ENCODE measurements around the gene MUC22. TPM values are rescaled to one million over a fixed set of nuclear protein-coding genes. Genes with fewer than 3 reads are reported as not detected.
"Not testable (repeated sequence)": the region's sequence is repeated elsewhere in the genome, so short reads cannot be mapped to it uniquely, and the experiment has no call there.

Gene MUC22
- total RNA-seq, 1 experiment from 2014 or later = not detected

DNA sequence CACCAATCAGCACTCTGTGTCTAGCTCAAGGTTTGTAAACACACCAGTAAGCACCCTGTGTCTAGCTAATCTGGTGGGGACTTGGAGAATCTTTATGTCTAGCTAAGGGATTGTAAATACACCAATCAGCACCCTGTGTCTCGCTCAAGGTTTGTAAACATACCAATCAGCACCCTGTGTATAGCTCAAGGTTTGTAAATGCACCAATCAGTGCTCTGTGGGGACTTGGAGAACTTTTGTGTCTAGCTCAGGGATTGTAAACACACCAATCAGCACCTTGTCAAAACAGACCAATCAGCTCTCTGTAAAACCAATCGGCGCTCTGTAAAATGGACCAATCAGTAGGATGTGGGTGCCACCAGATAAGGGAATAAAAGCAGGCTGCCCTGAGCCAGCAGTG lies 7.2 kb downstream of the MUC22 start:
- not testable (repeated sequence) for H3K27me3 ChIP-seq, H3K4me3 ChIP-seq, DNase-seq, H3K36me3 ChIP-seq, H3K9me3 ChIP-seq

- Histone ChIP-seq H3K36me3 (no peaks in the 10 kb centered on the region), H3K27me3 (no peaks in the 10 kb centered on the region), H3K9me3 (no peaks in the 10 kb centered on the region), H3K4me3 (no peak overlapping the region)
- no peak for DNase-seq
Observed at GRCh38 chr6:31020057-31020456, 9.8 kb downstream of the MUC22 start.

- H3K9me3 ChIP-seq, DNase-seq, H3K27me3 ChIP-seq, H3K4me3 ChIP-seq, H3K36me3 ChIP-seq: not testable (repeated sequence)
Observed at GRCh38 chr6:31020631-31021255, 10.5 kb downstream of the MUC22 start.

GRCh38 chr6:31021705-31022531 lies 11.6 kb downstream of the MUC22 start:
- not testable (repeated sequence) for H3K9me3 ChIP-seq, H3K36me3 ChIP-seq, H3K4me3 ChIP-seq, DNase-seq, H3K27me3 ChIP-seq

GRCh38 chr6:31025595-31025994 lies 15.3 kb downstream of the MUC22 start:
- no peak overlapping the region for H3K4me3 ChIP-seq
- H3K27me3 ChIP-seq = no peaks in the 10 kb centered on the region
- no peaks in the 10 kb centered on the region for H3K36me3 ChIP-seq
- no peak for DNase-seq
- H3K9me3 ChIP-seq = no peaks in the 10 kb centered on the region

GRCh38 chr6:31031095-31031494 lies 20.8 kb downstream of the MUC22 start:
- Histone ChIP-seq H3K36me3 (no peaks in the 10 kb centered on the region), H3K9me3 (no peaks in the 10 kb centered on the region), H3K4me3 (no peak overlapping the region), H3K27me3 (no peaks in the 10 kb centered on the region)
- DNase-seq = no peak

DNA sequence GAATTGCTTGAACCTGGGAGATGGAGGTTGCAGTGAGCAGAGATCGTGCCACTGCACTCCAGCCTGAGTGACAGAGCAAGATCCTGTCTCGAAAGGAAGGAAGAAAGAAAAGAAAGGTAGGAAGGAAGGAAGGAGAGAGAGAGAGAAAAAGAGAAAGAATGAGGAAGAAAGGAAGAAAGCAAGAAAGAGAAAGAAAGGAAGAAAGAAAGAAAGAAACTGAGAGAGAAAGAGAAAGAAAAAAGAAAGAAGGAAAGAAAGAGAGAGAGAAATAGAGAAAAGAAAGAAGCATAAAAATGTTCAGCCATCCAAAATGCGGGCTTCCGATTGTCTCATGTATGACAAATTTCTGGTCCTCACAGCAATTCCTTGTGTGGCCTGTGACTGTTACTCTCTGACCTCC lies 22.8 kb downstream of the MUC22 start:
- H3K36me3 ChIP-seq = no peaks in the 10 kb centered on the region
- H3K9me3 ChIP-seq = no peaks in the 10 kb centered on the region
- H3K27me3 ChIP-seq = no peaks in the 10 kb centered on the region
- H3K4me3 ChIP-seq = no peak overlapping the region
- no peak for DNase-seq

DNA sequence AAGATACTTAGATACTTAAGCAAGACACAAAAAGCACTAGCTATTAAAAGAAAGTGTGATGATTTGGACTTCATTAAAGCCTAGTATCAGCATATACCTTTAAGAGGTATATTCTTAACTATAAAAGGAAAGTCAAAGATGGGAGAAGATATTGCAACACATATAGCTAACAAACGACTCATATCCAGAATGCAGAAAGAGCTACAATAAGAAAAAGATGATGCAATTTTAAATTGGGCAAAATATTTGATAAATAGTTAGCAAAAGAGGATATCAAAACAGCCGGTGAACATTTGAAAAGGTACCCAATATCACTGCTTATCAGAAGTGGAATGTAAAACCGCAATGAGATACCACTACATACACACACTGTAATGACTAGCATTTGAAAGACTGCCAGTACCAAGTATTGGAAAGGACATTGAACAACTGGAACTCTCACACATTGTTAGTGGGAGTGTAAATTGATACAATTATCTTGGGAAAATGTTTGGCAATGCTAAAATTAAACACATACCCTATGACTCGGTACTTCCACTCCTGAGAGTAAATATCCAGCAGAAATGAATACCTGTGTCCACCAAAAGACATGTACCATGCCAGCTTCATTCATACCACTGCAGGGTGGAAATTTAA lies 25.7 kb downstream of the MUC22 start:
- no peaks in the 10 kb centered on the region for H3K36me3 ChIP-seq
- no peaks in the 10 kb centered on the region for H3K27me3 ChIP-seq
- H3K4me3 ChIP-seq = no peak overlapping the region
- H3K9me3 ChIP-seq = no peaks in the 10 kb centered on the region
- DNase-seq = no peak

DNA sequence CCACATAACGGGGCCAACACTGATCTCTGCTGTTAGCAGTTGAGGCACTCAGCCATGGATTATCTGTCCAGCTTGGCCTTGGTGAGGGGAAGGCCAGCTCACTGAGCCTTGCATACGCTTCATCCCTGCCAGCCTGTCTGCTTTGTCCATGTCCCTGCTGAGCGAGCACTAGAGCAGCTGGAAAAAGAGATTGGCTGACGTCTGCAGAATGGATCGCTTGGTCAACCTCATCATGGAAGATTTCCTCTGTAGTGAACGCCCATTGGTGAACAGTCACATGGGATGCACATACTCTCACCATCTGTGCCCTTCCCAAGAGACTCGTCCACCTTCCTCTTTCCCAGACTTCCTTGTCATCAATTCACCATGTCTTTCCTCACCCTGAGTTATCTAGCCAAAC lies 26.9 kb downstream of the MUC22 start:
- H3K36me3 ChIP-seq = no peaks in the 10 kb centered on the region
- no peaks in the 10 kb centered on the region for H3K27me3 ChIP-seq
- H3K4me3 ChIP-seq = no peak overlapping the region
- DNase-seq = no peak
- H3K9me3 ChIP-seq = no peaks in the 10 kb centered on the region

DNA sequence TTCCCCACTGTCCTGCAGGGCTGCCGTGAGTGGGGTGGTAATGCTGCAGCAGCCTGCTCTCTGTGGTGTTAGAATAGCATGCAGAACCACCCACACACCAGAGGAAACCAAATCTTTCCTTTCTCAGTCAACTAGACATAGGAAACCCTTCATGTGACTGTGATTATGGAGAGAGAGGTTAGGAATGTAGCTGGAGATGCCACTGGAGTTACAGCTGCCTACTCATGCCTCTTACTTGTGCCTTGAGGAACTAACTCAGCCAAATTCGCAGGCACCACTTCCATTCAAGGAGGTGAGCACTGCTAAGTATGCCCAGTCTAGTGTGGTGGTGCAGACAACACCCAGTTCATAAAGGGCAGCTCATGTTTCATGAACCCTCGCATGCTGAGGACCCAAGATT lies 27.4 kb downstream of the MUC22 start:
- no peaks in the 10 kb centered on the region for H3K27me3 ChIP-seq
- no peaks in the 10 kb centered on the region for H3K36me3 ChIP-seq
- no peak overlapping the region for H3K4me3 ChIP-seq
- peak; percentile 8 for DNase-seq
- H3K9me3 ChIP-seq = no peaks in the 10 kb centered on the region

DNA sequence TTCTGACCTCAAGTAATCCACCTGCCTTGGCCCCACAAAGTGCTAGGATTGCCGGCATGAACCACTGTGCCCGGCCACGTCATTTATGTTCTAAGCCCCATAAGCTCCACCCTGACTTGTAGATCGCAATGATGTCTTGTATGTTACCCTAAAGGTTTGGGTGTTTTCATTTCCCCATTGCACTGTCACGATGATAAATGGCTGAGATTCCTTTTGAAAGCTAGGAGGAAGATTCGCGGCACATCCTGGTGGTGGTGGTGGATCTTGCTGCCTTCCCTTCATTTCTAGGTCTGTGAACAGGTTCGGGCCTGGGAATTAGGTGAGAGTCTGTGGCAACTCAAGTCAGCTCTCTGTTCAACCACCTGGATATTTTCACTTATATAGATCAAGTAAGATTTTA lies 28.3 kb downstream of the MUC22 start:
- Histone ChIP-seq H3K36me3 (no peaks in the 10 kb centered on the region), H3K9me3 (no peaks in the 10 kb centered on the region), H3K4me3 (no peak overlapping the region), H3K27me3 (no peaks in the 10 kb centered on the region)
- no peak for DNase-seq

GRCh38 chr6:31040801-31041200 lies 30.5 kb downstream of the MUC22 start:
- Histone ChIP-seq H3K27me3 (no peaks in the 10 kb centered on the region), H3K36me3 (no peaks in the 10 kb centered on the region), H3K9me3 (no peaks in the 10 kb centered on the region), H3K4me3 (no peak overlapping the region)
- DNase-seq = no peak

DNA sequence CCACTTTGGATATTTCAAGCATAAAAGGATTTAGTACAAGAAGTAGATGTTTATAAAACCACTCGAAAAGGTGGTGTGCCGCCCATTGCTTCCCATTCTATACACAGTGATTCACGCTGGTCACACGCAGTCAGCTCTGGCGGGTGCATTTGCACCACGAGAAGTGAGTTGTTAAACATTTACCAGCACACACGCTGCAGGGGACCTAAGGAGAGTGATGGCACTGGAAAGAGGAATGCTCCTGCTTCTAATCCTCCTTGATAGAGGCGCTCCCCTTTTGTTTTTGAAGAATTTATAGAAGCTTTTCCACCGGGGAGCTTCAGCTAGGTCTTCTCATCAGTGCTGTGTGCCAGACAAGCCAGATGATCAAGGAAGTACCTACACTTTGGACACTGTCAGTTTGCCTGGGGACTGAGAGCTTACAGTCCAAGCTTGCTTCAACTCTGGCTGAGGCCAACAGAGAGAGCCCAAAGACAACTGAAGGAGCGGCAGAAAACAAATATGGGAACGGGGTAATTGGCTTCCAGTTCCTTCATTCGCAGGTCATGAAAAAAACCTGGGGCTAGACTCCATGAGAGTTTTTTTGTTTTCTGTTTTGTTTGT lies 31.2 kb downstream of the MUC22 start:
- Histone ChIP-seq H3K4me3 (no peak overlapping the region), H3K36me3 (no peaks in the 10 kb centered on the region), H3K27me3 (no peaks in the 10 kb centered on the region), H3K9me3 (no peaks in the 10 kb centered on the region)
- DNase-seq = no peak

DNA sequence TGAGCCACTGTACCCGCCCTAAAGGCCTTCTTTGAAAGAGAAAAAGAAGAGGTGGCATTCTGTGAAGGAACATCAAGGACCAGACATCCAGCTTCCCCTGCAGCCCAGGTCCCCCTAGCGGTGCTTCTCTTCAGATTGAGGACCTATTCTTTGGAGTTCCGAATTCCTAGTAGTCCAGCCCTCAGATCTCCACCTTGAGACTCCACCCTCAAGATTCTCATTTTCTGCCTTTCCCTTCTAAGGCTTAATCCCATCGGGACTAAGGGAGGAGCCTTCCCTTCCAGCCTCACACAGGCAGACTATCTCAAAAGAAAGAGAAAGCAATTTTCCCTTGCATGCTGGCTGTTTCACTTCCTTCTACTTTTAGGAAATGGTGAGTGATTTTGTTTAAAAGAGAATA lies 32.5 kb downstream of the MUC22 start:
- DNase-seq = peak; percentile 24
- H3K4me3 ChIP-seq = no peak overlapping the region
- no peaks in the 10 kb centered on the region for H3K36me3 ChIP-seq
- no peaks in the 10 kb centered on the region for H3K9me3 ChIP-seq
- no peaks in the 10 kb centered on the region for H3K27me3 ChIP-seq

- no peak for DNase-seq
- no peak overlapping the region for H3K4me3 ChIP-seq
- H3K27me3 ChIP-seq = no peaks in the 10 kb centered on the region
- H3K36me3 ChIP-seq = no peaks in the 10 kb centered on the region
- H3K9me3 ChIP-seq = no peaks in the 10 kb centered on the region
Observed at GRCh38 chr6:31048099-31048498, 37.8 kb downstream of the MUC22 start.

- no peaks in the 10 kb centered on the region for H3K36me3 ChIP-seq
- H3K9me3 ChIP-seq = no peaks in the 10 kb centered on the region
- peak; percentile 11 for DNase-seq
- H3K27me3 ChIP-seq = no peaks in the 10 kb centered on the region
- no peak overlapping the region for H3K4me3 ChIP-seq
Observed at GRCh38 chr6:31049518-31049917, 39.2 kb downstream of the MUC22 start.

- H3K4me3 ChIP-seq, H3K36me3 ChIP-seq, H3K9me3 ChIP-seq, DNase-seq, H3K27me3 ChIP-seq: not testable (repeated sequence)
Observed at GRCh38 chr6:31053187-31053586, 42.9 kb downstream of the MUC22 start.
